ENCODE data around the gene RARRES2.
"Not testable (repeated sequence)": the region's sequence is repeated elsewhere in the genome, so short reads cannot be mapped to it uniquely, and the experiment has no call there.

The RARRES2 gene

GRCh38 chr7:150388709-150389531, 47.5 kb upstream of the RARRES2 start:
- H3K27me3 ChIP-seq (ENCODE audit: control insufficient read depth, low read length) = no peaks in the 10 kb centered on the region
- no peaks in the 10 kb centered on the region for H3K9me2 ChIP-seq (replicated peaks; ENCODE audit: control insufficient read depth, low read length)
- TF ChIP-seq CTCF (IDR thresholded peaks at IDR 0.05; ENCODE audit: low read depth, low read length, poor library complexity, severe bottlenecking) = no peak
- H3K27ac ChIP-seq (ENCODE audit: low read depth, low read length) = no peak overlapping the region
- no peak overlapping the region for H3K4me3 ChIP-seq (ENCODE audit: low read length)
- peaks cover under 1% of the 10 kb centered on the region; the same call in 1 of the 2 replicates for H3F3A ChIP-seq (ENCODE audit: control insufficient read depth, insufficient read depth)
- no peaks in the 10 kb centered on the region for H3K9me3 ChIP-seq (ENCODE audit: control insufficient read depth, insufficient read depth, low read length)
- H3K4me1 ChIP-seq (ENCODE audit: control insufficient read depth, low read length) = peaks cover 14% of the 10 kb centered on the region
- no peak overlapping the region for H3K4me2 ChIP-seq (ENCODE audit: low read length)
- H3K36me3 ChIP-seq (ENCODE audit: control insufficient read depth, low read length) = peaks cover 24% of the 10 kb centered on the region
- H3K79me2 ChIP-seq (ENCODE audit: control insufficient read depth, low read length) = peaks cover 9% of the 10 kb centered on the region
- H4K20me1 ChIP-seq (ENCODE audit: control insufficient read depth, insufficient read depth, low read depth, low read length) = no peaks in the 10 kb centered on the region; the same call in 1 of the 2 replicates

GRCh38 chr7:150388306-150388705, 46.9 kb upstream of the RARRES2 start:
- H3K79me2 ChIP-seq (ENCODE audit: control insufficient read depth, low read length) = peaks cover 15% of the 10 kb centered on the region
- no peaks in the 10 kb centered on the region; the same call in 1 of the 2 replicates for H4K20me1 ChIP-seq (ENCODE audit: control insufficient read depth, insufficient read depth, low read depth, low read length)
- no peaks in the 10 kb centered on the region for H3F3A ChIP-seq (ENCODE audit: control insufficient read depth, insufficient read depth)

GRCh38 chr7:150385884-150386283, 44.5 kb upstream of the RARRES2 start:
- Histone ChIP-seq H3K4me1 (ENCODE audit: control insufficient read depth, low read length) (peaks cover 45% of the 10 kb centered on the region), H3K79me2 (ENCODE audit: control insufficient read depth, low read length) (peaks cover 38% of the 10 kb centered on the region), H3K36me3 (ENCODE audit: control insufficient read depth, low read length) (peaks cover 23% of the 10 kb centered on the region)
- H3K4me3 ChIP-seq (ENCODE audit: low read length); H3K27me3 ChIP-seq (ENCODE audit: control insufficient read depth, low read length); H3K27ac ChIP-seq (ENCODE audit: low read depth, low read length); H4K20me1 ChIP-seq (ENCODE audit: control insufficient read depth, insufficient read depth, low read depth, low read length); H3K9me3 ChIP-seq (ENCODE audit: control insufficient read depth, insufficient read depth, low read length); H3F3A ChIP-seq (ENCODE audit: control insufficient read depth, insufficient read depth); H3K4me2 ChIP-seq (ENCODE audit: low read length); H3K9me2 ChIP-seq (replicated peaks; ENCODE audit: control insufficient read depth, low read length): not testable (repeated sequence)

More at GRCh38 chr7:150388306-150388705, 46.9 kb upstream of the RARRES2 start:
- Histone ChIP-seq H3K36me3 (ENCODE audit: control insufficient read depth, low read length) (peaks cover 24% of the 10 kb centered on the region), H3K9me3 (ENCODE audit: control insufficient read depth, insufficient read depth, low read length) (no peaks in the 10 kb centered on the region), H3K27me3 (ENCODE audit: control insufficient read depth, low read length) (no peaks in the 10 kb centered on the region), H3K4me3 (ENCODE audit: low read length) (no peak overlapping the region), H3K4me2 (ENCODE audit: low read length) (no peak overlapping the region), H3K27ac (ENCODE audit: low read depth, low read length) (no peak overlapping the region), H3K9me2 (replicated peaks; ENCODE audit: control insufficient read depth, low read length) (no peaks in the 10 kb centered on the region), H3K4me1 (ENCODE audit: control insufficient read depth, low read length) (peaks cover 21% of the 10 kb centered on the region)
- TF ChIP-seq CTCF (IDR thresholded peaks at IDR 0.05; ENCODE audit: low read depth, low read length, poor library complexity, severe bottlenecking) (no peak), EZH2phosphoT487 (IDR thresholded peaks at IDR 0.05; ENCODE audit: borderline replicate concordance, low read length) (no peak)

- peaks cover 51% of the 10 kb centered on the region for H3K4me1 ChIP-seq (ENCODE audit: control insufficient read depth, low read length)
- peaks cover 44% of the 10 kb centered on the region for H3K79me2 ChIP-seq (ENCODE audit: control insufficient read depth, low read length)
- H3K9me2 ChIP-seq (replicated peaks; ENCODE audit: control insufficient read depth, low read length) = no peaks in the 10 kb centered on the region
- no peak overlapping the region for H3K27ac ChIP-seq (ENCODE audit: low read depth, low read length)
- H3K36me3 ChIP-seq (ENCODE audit: control insufficient read depth, low read length) = peaks cover 18% of the 10 kb centered on the region
- no peak overlapping the region for H3K4me2 ChIP-seq (ENCODE audit: low read length)
- no peaks in the 10 kb centered on the region for H3K27me3 ChIP-seq (ENCODE audit: control insufficient read depth, low read length)
- H3K9me3 ChIP-seq (ENCODE audit: control insufficient read depth, insufficient read depth, low read length) = no peaks in the 10 kb centered on the region
- H3K4me3 ChIP-seq (ENCODE audit: low read length) = no peak overlapping the region
- no peaks in the 10 kb centered on the region; the same call in 1 of the 2 replicates for H4K20me1 ChIP-seq (ENCODE audit: control insufficient read depth, insufficient read depth, low read depth, low read length)
- H3F3A ChIP-seq (ENCODE audit: control insufficient read depth, insufficient read depth) = peaks cover 8% of the 10 kb centered on the region
- TF ChIP-seq EZH2phosphoT487 (IDR thresholded peaks at IDR 0.05; ENCODE audit: borderline replicate concordance, low read length) (no peak), CTCF (IDR thresholded peaks at IDR 0.05; ENCODE audit: low read depth, low read length, poor library complexity, severe bottlenecking) (no peak)
These were observed 43.9 kb upstream of the RARRES2 start for GRCh38 chr7:150385302-150385723.

Measured in DOHH2 (cell line).